Measurements from ENCODE around the gene MAGEA4. TPM values are rescaled to one million over a fixed set of nuclear protein-coding genes. Genes with fewer than 3 reads are reported as not detected.

The MAGEA4 gene
- total and polyA plus RNA-seq, 2 donors (not counting 1 experiment from before 2014, with no cell fraction given) = not detected

DNA sequence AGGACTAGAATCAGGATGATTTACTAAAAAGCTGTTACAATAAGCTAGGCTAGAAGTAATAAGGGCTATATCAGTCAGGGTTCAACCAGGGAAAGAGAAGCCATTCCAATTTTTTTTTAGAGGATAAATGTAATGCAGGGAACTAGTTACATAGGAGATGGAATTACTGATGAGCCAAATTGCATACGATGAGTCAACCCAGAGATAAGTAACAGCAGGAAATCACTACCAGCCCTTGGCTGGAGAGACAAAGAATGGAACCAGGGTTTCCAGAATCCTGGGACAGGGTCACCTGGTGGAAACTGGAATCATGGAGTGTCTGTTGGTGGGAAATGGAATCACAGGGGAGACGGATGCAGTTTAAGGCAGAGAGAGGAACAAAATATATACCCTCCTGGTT is 13.1 kb upstream of the MAGEA4 start:
- Histone ChIP-seq H3K9me3 (ENCODE audit: control extremely low read depth in 1 of 3, control insufficient read depth in 2 of 3, insufficient read depth in 1 of 3, low read length in 2 of 3) (no peaks in the 10 kb centered on the region), H4K20me1 (ENCODE audit: control insufficient read depth, insufficient read depth, low read length, poor library complexity, severe bottlenecking) (no peaks in the 10 kb centered on the region), H3K36me3 (replicated peaks in 1 of 2; ENCODE audit: control extremely low read depth in 1 of 2, control insufficient read depth in 1 of 2, extremely low read depth in 1 of 2, insufficient read depth in 2 of 2, low read length in 1 of 2) (no peaks in the 10 kb centered on the region), H3K27ac (ENCODE audit: low read length in 2 of 2) (no peak overlapping the region), H3K4me3 (ENCODE audit: control extremely low read depth in 1 of 5, extremely low read depth in 1 of 5, insufficient read depth in 1 of 5, low read depth in 2 of 5, low read length in 4 of 5) (no peak overlapping the region), H3K4me2 (replicated peaks; ENCODE audit: low read depth, low read length, poor library complexity, severe bottlenecking) (no peak overlapping the region), H3K4me1 (ENCODE audit: control insufficient read depth in 2 of 2, insufficient read depth in 2 of 2, low read length in 2 of 2) (no peaks in the 10 kb centered on the region), H3K27me3 (replicated peaks in 1 of 4; ENCODE audit: control extremely low read depth in 1 of 4, control insufficient read depth in 3 of 4, insufficient read depth in 4 of 4, low read length in 3 of 4) (peaks cover 0 to 3% (median 0%) of the 10 kb centered on the region in 4 experiments), H3K79me2 (ENCODE audit: control insufficient read depth, insufficient read depth, low read length) (no peaks in the 10 kb centered on the region), H2AFZ (ENCODE audit: insufficient read depth, low read depth, low read length, poor library complexity, severe bottlenecking) (no peak overlapping the region), H3K9ac (ENCODE audit: low read length) (no peak overlapping the region)
- intact Hi-C loops (cut with micrococcal nuclease) = no loop called here
- ChIA-PET CTCF (no interaction called here), POLR2A (no interaction called here)
- Mint-ChIP-seq H3K4me3 (no peak overlapping the region), H3K4me1 (no peaks in the 10 kb centered on the region), H3K27ac (no peak overlapping the region), H3K9me3 (ENCODE audit: insufficient read depth) (no peaks in the 10 kb centered on the region), H3K27me3 (no peaks in the 10 kb centered on the region)
- WGBS (ENCODE audit: insufficient coverage) = no CpG with 5 or more reads among the region's 2 CpGs
- TF ChIP-seq, protein P1, sequence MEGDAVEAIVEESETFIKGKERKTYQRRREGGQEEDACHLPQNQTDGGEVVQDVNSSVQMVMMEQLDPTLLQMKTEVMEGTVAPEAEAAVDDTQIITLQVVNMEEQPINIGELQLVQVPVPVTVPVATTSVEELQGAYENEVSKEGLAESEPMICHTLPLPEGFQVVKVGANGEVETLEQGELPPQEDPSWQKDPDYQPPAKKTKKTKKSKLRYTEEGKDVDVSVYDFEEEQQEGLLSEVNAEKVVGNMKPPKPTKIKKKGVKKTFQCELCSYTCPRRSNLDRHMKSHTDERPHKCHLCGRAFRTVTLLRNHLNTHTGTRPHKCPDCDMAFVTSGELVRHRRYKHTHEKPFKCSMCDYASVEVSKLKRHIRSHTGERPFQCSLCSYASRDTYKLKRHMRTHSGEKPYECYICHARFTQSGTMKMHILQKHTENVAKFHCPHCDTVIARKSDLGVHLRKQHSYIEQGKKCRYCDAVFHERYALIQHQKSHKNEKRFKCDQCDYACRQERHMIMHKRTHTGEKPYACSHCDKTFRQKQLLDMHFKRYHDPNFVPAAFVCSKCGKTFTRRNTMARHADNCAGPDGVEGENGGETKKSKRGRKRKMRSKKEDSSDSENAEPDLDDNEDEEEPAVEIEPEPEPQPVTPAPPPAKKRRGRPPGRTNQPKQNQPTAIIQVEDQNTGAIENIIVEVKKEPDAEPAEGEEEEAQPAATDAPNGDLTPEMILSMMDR (IDR thresholded peaks at IDR 0.05) = no peak
- TF ChIP-seq EZH2 (IDR thresholded peaks at IDR 0.05; ENCODE audit: borderline replicate concordance, insufficient read depth, low read depth, low read length, poor library complexity, severe bottlenecking) = no peak
- ATAC-seq (ENCODE audit: low read depth) (no peak), DNase-seq (no peak)

DNA sequence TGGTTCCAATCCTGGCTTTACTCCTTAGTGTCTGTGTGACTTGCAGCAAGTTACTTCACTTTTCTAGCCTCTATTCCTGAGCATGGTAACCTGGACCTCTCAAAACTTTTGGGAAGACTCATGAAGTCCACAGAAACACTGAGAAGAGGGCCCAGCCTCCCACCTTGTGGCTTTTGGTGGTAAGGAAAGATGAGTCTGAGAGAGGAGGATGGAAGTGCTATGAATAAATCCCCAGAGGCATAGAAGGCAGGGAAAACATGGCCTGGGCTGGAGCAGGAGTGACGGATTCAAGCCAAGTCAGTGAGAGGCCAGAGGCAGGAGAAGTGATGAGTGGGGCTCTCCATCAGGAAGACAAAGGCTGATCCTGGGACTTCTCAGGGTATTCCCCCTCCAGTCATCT is 10.9 kb upstream of the MAGEA4 start:
- H3K27me3 ChIP-seq (replicated peaks in 1 of 4; ENCODE audit: control extremely low read depth in 1 of 4, control insufficient read depth in 3 of 4, insufficient read depth in 4 of 4, low read length in 3 of 4) = peaks cover 0 to 3% (median 0%) of the 10 kb centered on the region in 4 experiments
- DNase-seq (no peak), ATAC-seq (ENCODE audit: low read depth) (no peak)
- H4K20me1 ChIP-seq (ENCODE audit: control insufficient read depth, insufficient read depth, low read length, poor library complexity, severe bottlenecking) = no peaks in the 10 kb centered on the region
- H3K36me3 ChIP-seq (replicated peaks in 1 of 2; ENCODE audit: control extremely low read depth in 1 of 2, control insufficient read depth in 1 of 2, extremely low read depth in 1 of 2, insufficient read depth in 2 of 2, low read length in 1 of 2) = no peaks in the 10 kb centered on the region
- Mint-ChIP-seq H3K27me3 (no peaks in the 10 kb centered on the region), H3K27ac (no peak overlapping the region), H3K4me1 (no peaks in the 10 kb centered on the region), H3K9me3 (ENCODE audit: insufficient read depth) (no peaks in the 10 kb centered on the region), H3K4me3 (no peak overlapping the region)
- intact Hi-C loops (cut with micrococcal nuclease) = no loop called here
- TF ChIP-seq, protein P1 (IDR thresholded peaks at IDR 0.05) = no peak
- no peak for TF ChIP-seq EZH2 (IDR thresholded peaks at IDR 0.05; ENCODE audit: borderline replicate concordance, insufficient read depth, low read depth, low read length, poor library complexity, severe bottlenecking)
- H3K4me2 ChIP-seq (replicated peaks; ENCODE audit: low read depth, low read length, poor library complexity, severe bottlenecking) = no peak overlapping the region
- WGBS (ENCODE audit: insufficient coverage) = no CpG with 5 or more reads among the region's 1 CpG
- POLR2A ChIA-PET = no interaction called here
- H3K9me3 ChIP-seq (ENCODE audit: control extremely low read depth in 1 of 3, control insufficient read depth in 2 of 3, insufficient read depth in 1 of 3, low read length in 2 of 3) = no peaks in the 10 kb centered on the region
- H3K27ac ChIP-seq (ENCODE audit: low read length in 2 of 2) = no peak overlapping the region
- no peak overlapping the region for H3K9ac ChIP-seq (ENCODE audit: low read length)
- no peak overlapping the region for H2AFZ ChIP-seq (ENCODE audit: insufficient read depth, low read depth, low read length, poor library complexity, severe bottlenecking)
- H3K4me1 ChIP-seq (ENCODE audit: control insufficient read depth in 2 of 2, insufficient read depth in 2 of 2, low read length in 2 of 2) = no peaks in the 10 kb centered on the region
- CTCF ChIA-PET = no interaction called here
- no peaks in the 10 kb centered on the region for H3K79me2 ChIP-seq (ENCODE audit: control insufficient read depth, insufficient read depth, low read length)
- no peak overlapping the region for H3K4me3 ChIP-seq (ENCODE audit: control extremely low read depth in 1 of 5, extremely low read depth in 1 of 5, insufficient read depth in 1 of 5, low read depth in 2 of 5, low read length in 4 of 5)
